Keratinocyte (primary cell): Measurements from ENCODE around the gene GTF3C1. TPM values are rescaled to one million over a fixed set of nuclear protein-coding genes. Genes with fewer than 3 reads are reported as not detected.

Experiments used
- DNase-seq: peaks from one replicate; pipeline ENCODE4 v3.0.0-alpha.2; 2011; ENCODE audit warnings: low read depth, missing footprints, low spot score
- FAIRE-seq: peaks from 2 replicates; lab custom pipeline; 2011; peaks lifted over from hg19 to GRCh38; lab: Jason Lieb, UNC
- H2AFZ ChIP-seq: 2 replicates; pipeline ENCODE4 v1.6.0; 2012; ENCODE audit warnings: low read length, control low read depth, inconsistent platforms; ENCODE audit not compliant: control insufficient read depth
- H3K27ac ChIP-seq: 2 replicates; pipeline ENCODE4 v1.5.1; 2011; ENCODE audit warnings: low read length; ENCODE audit not compliant: control insufficient read depth, insufficient read depth
- H3K27me3 ChIP-seq: 3 replicates; pipeline ENCODE4 v1.6.0; 2011; ENCODE audit warnings: low read length; ENCODE audit not compliant: control insufficient read depth, insufficient read depth; ENCODE audit errors: extremely low read depth
- H3K36me3 ChIP-seq, 2 experiments: 2 replicates in 1 of 2; 3 replicates in 1 of 2; pipeline ENCODE4 v1.5.1; 2011; ENCODE audit warnings: low read length in 2 of 2, mild to moderate bottlenecking in 1 of 2; ENCODE audit not compliant: control insufficient read depth in 2 of 2, insufficient read depth in 2 of 2; ENCODE audit errors: extremely low read depth in 1 of 2
- H3K4me1 ChIP-seq: 3 replicates; pipeline ENCODE4 v1.5.1; 2011; ENCODE audit warnings: low read length; ENCODE audit not compliant: control insufficient read depth, insufficient read depth; ENCODE audit errors: extremely low read depth
- H3K4me2 ChIP-seq: 3 replicates; pipeline ENCODE4 v1.6.0; 2011; ENCODE audit warnings: low read depth, low read length; ENCODE audit not compliant: control insufficient read depth, insufficient read depth; ENCODE audit errors: extremely low read depth
- H3K4me3 ChIP-seq, 3 experiments: fragments of 200-600 bp in 1 of 3; sonication (generic) in 1 of 3; 2 replicates in 2 of 3; 3 replicates in 1 of 3; pipeline ENCODE4 v1.5.1; 2011 to 2016; ENCODE audit warnings: low read length in 3 of 3, mild to moderate bottlenecking in 3 of 3, control low read depth in 2 of 3, inconsistent platforms in 1 of 3, low read depth in 1 of 3, mixed read lengths in 1 of 3, mixed run types in 1 of 3, moderate library complexity in 1 of 3; ENCODE audit not compliant: control insufficient read depth in 2 of 3, insufficient read depth in 2 of 3; ENCODE audit errors: extremely low read depth in 1 of 3
- H3K79me2 ChIP-seq: 2 replicates; pipeline ENCODE4 v1.6.0; 2012; ENCODE audit warnings: low read length; ENCODE audit not compliant: control insufficient read depth, insufficient read depth
- H3K9ac ChIP-seq: 3 replicates; pipeline ENCODE4 v1.6.0; 2011; ENCODE audit warnings: low read length; ENCODE audit not compliant: control insufficient read depth, insufficient read depth; ENCODE audit errors: extremely low read depth
- H3K9me1 ChIP-seq: 3 replicates; pipeline ENCODE4 v1.6.0; 2011; ENCODE audit warnings: low read length; ENCODE audit not compliant: control insufficient read depth, insufficient read depth; ENCODE audit errors: extremely low read depth
- H3K9me3 ChIP-seq: 2 replicates; pipeline ENCODE4 v1.5.1; 2012; ENCODE audit warnings: low read depth, low read length; ENCODE audit not compliant: control insufficient read depth
- H4K20me1 ChIP-seq: 3 replicates; pipeline ENCODE4 v1.6.0; 2011; ENCODE audit warnings: low read length; ENCODE audit not compliant: control insufficient read depth, insufficient read depth; ENCODE audit errors: extremely low read depth
- CTCF ChIP-seq, 3 experiments: IDR thresholded peaks in 1 of 3; conservative IDR thresholded peaks in 1 of 3; optimal IDR thresholded peaks in 1 of 3; 2 replicates in 2 of 3; 3 replicates in 1 of 3; pipeline versions ENCODE3 to v1.5.1; 2011; ENCODE audit warnings: low read length in 3 of 3, mild to moderate bottlenecking in 3 of 3, moderate library complexity in 2 of 3, control low read depth in 1 of 3, inconsistent platforms in 1 of 3; ENCODE audit not compliant: insufficient read depth in 2 of 3; ENCODE audit errors: extremely low read depth in 1 of 3
- EZH2 ChIP-seq: IDR thresholded peaks from one replicate; pipeline ENCODE4 v1.6.1; 2012; ENCODE audit warnings: inconsistent platforms, mild to moderate bottlenecking, low read length, moderate library complexity
- dilution Hi-C: fragments of 300-500 bp; cut with MboI; formaldehyde crosslinking; loops from one replicate; pipeline ENCODE4 v1.7.0; 2020; ENCODE audit warnings: low sequenced_read_pairs; ENCODE audit not compliant: extremely low pct_ligation_motif_present
- polyA plus RNA-seq, 5 experiments: library from polyadenylated mRNA; depleted of rRNA in 3 of 5; stranded (reverse) in 3 of 5; stranded (forward) in 1 of 5; unstranded in 1 of 5; fragments of >200 nt; gene quantifications; 1 replicate in 1 of 5; 2 replicates in 3 of 5; 3 replicates in 1 of 5; pipeline versions ENCODE4 v1.2.1 to v1.2.3, GENCODE V29; 2011 to 2012; ENCODE audit warnings: missing spikeins in 2 of 5, low read depth in 1 of 5, low replicate concordance in 1 of 5

GTF3C1 gene
- polyA plus RNA-seq, 1 donor (not counting 4 experiments of a cell fraction or from before 2014, with no cell fraction given), result 23.5 TPM

GRCh38 chr16:27534256-27534655, 15.5 kb downstream of the GTF3C1 start:
- no peak for FAIRE-seq

GRCh38 chr16:27531826-27532800, 17.6 kb downstream of the GTF3C1 start:
- TF ChIP-seq CTCF (optimal IDR thresholded peaks at IDR 0.05 in 1 of 3, IDR thresholded peaks at IDR 0.05 in 1 of 3, conservative IDR thresholded peaks at IDR 0.05 in 1 of 3; ENCODE audit: extremely low read depth in 1 of 3, insufficient read depth in 2 of 3, low read length in 3 of 3) (no peak), EZH2 (no peak)
- Histone ChIP-seq H3K9me3 (no peaks in the 10 kb centered on the region), H3K4me1 (no peaks in the 10 kb centered on the region), H3K4me3 (no peak overlapping the region), H4K20me1 (no peaks in the 10 kb centered on the region), H3K79me2 (no peaks in the 10 kb centered on the region), H3K9ac (no peak overlapping the region), H3K27ac (no peak overlapping the region), H3K27me3 (no peaks in the 10 kb centered on the region), H3K9me1 (no peaks in the 10 kb centered on the region), H3K36me3 (peaks cover 43 to 45% of the 10 kb centered on the region in 2 experiments), H3K4me2 (no peak overlapping the region), H2AFZ (no peak overlapping the region)
- dilution Hi-C loops, result no loop called here
- DNase-seq (no peak), FAIRE-seq (no peak)

More at GRCh38 chr16:27534256-27534655, 15.5 kb downstream of the GTF3C1 start:
- Histone ChIP-seq H4K20me1 (no peaks in the 10 kb centered on the region), H3K9ac (no peak overlapping the region), H3K9me3 (no peaks in the 10 kb centered on the region), H3K36me3 (peaks cover 40 to 45% of the 10 kb centered on the region in 2 experiments), H3K27ac (no peak overlapping the region), H2AFZ (no peak overlapping the region), H3K79me2 (no peaks in the 10 kb centered on the region), H3K9me1 (no peaks in the 10 kb centered on the region), H3K4me1 (no peaks in the 10 kb centered on the region), H3K4me3 (no peak overlapping the region), H3K27me3 (no peaks in the 10 kb centered on the region), H3K4me2 (no peak overlapping the region)
- dilution Hi-C loops, result no loop called here
- DNase-seq, result no peak
- TF ChIP-seq CTCF (optimal IDR thresholded peaks at IDR 0.05 in 1 of 3, IDR thresholded peaks at IDR 0.05 in 1 of 3, conservative IDR thresholded peaks at IDR 0.05 in 1 of 3; ENCODE audit: extremely low read depth in 1 of 3, insufficient read depth in 2 of 3, low read length in 3 of 3), result no peak
- TF ChIP-seq EZH2, result no peak
